Fibroblast of lung (primary cell): ENCODE data around the gene TPO. TPM values are rescaled to one million over a fixed set of nuclear protein-coding genes. Genes with fewer than 3 reads are reported as not detected.

ENCODE experiments used
- DNase-seq, 2 donors: peaks; one replicate each; pipeline versions ENCODE4 v3.0.0 to v3.0.0-alpha.2; 2010; ENCODE audit warnings: low read depth in 2 of 2
- H2AFZ ChIP-seq: 2 replicates; pipeline ENCODE4 v1.5.1; 2012; ENCODE audit warnings: low read length, control low read depth, inconsistent platforms
- H3K27ac ChIP-seq: 2 replicates; pipeline ENCODE4 v1.5.1; 2011; ENCODE audit warnings: low read length, control low read depth; ENCODE audit not compliant: insufficient read depth
- H3K27me3 ChIP-seq: 2 replicates; pipeline ENCODE4 v1.5.1; 2011; ENCODE audit warnings: mild to moderate bottlenecking, low read length; ENCODE audit not compliant: control insufficient read depth, insufficient read depth
- H3K36me3 ChIP-seq: 2 replicates; pipeline ENCODE4 v1.5.1; 2011; ENCODE audit warnings: low read length; ENCODE audit not compliant: control insufficient read depth, insufficient read depth
- H3K4me1 ChIP-seq: 2 replicates; pipeline ENCODE4 v1.5.1; 2011; ENCODE audit warnings: low read length; ENCODE audit not compliant: control insufficient read depth, insufficient read depth; ENCODE audit errors: extremely low read depth
- H3K4me2 ChIP-seq: 2 replicates; pipeline ENCODE4 v1.5.1; 2011; ENCODE audit warnings: low read length, control low read depth; ENCODE audit not compliant: insufficient read depth; ENCODE audit errors: extremely low read depth
- H3K4me3 ChIP-seq, 4 experiments: fragments of 200-600 bp in 1 of 4; sonication (generic) in 1 of 4; replicated peaks in 1 of 4; 2 replicates each; pipeline ENCODE4 v1.5.1; 2011 to 2016; ENCODE audit warnings: low read length in 4 of 4, low read depth in 3 of 4, mild to moderate bottlenecking in 3 of 4, control low read depth in 2 of 4, inconsistent platforms in 1 of 4, mixed read lengths in 1 of 4; ENCODE audit not compliant: insufficient read depth in 1 of 4; ENCODE audit errors: control extremely low read depth in 1 of 4
- H3K79me2 ChIP-seq: 2 replicates; pipeline ENCODE4 v1.5.1; 2012; ENCODE audit warnings: mild to moderate bottlenecking, low read length, inconsistent platforms; ENCODE audit not compliant: control insufficient read depth, insufficient read depth
- H3K9ac ChIP-seq: 2 replicates; pipeline ENCODE4 v1.5.1; 2011; ENCODE audit warnings: mild to moderate bottlenecking, low read length, control low read depth; ENCODE audit not compliant: insufficient read depth
- H3K9me3 ChIP-seq: 2 replicates; pipeline ENCODE4 v1.5.1; 2012; ENCODE audit warnings: low read depth, low read length; ENCODE audit not compliant: control insufficient read depth, insufficient read depth
- H4K20me1 ChIP-seq: 2 replicates; pipeline ENCODE4 v1.5.1; 2011; ENCODE audit warnings: low read length; ENCODE audit not compliant: control insufficient read depth, insufficient read depth; ENCODE audit errors: extremely low read depth
- EZH2 ChIP-seq: IDR thresholded peaks from 2 replicates; pipeline ENCODE4 v1.5.1; 2012; ENCODE audit warnings: low read length, control low read depth, mild to moderate bottlenecking; ENCODE audit errors: missing control alignments
- polyA plus RNA-seq, 2 donors: library from polyadenylated mRNA; depleted of rRNA in 1 of 2; stranded (reverse) in 1 of 2; unstranded in 1 of 2; fragments of >200 nt; gene quantifications; 2 replicates each; pipeline ENCODE4 v1.2.1, GENCODE V29; 2011 to 2012; ENCODE audit warnings: missing spikeins in 1 of 2
- total RNA-seq: library from RNA; depleted of rRNA; stranded (reverse); fragments of >200 nt; gene quantifications from 2 replicates; pipeline ENCODE4 v1.2.1, GENCODE V29; 2014
- TF ChIP-seq, protein P1 (sequence below), 2 donors: IDR thresholded peaks in 1 of 2; conservative IDR thresholded peaks in 1 of 2; 1 replicate in 1 of 2; 2 replicates in 1 of 2; pipeline ENCODE4 v1.5.1; 2011 to 2012; ENCODE audit warnings: low read length in 2 of 2, control low read depth in 1 of 2, inconsistent platforms in 1 of 2, low read depth in 1 of 2, mild to moderate bottlenecking in 1 of 2

Gene TPO
- total and polyA plus RNA-seq, 2 donors (not counting 1 experiment from before 2014, with no cell fraction given) = not detected

DNA sequence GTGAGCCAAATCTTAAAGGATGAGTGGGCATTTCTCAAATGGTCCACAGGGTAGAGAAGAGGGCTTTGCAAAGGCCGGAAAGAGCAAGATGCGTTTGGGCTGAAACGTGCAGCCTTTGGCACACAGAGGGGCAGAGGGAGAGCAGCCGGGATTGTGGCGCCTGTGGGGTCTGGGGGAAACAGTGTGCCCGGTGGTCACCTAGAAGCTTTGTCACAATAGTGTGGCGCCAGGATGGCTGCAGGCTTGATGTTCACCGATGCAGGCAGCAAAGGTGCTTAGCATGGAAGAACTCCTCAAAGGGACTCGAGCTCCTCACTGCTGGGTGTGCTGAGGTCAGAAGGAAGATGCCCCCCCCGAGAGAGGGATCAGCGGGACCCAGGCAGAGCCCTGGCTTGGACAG is 23.8 kb downstream of the TPO start:
- H4K20me1 ChIP-seq = no peaks in the 10 kb centered on the region
- no peak overlapping the region for H3K27ac ChIP-seq
- H2AFZ ChIP-seq = no peak overlapping the region
- TF ChIP-seq, protein P1, sequence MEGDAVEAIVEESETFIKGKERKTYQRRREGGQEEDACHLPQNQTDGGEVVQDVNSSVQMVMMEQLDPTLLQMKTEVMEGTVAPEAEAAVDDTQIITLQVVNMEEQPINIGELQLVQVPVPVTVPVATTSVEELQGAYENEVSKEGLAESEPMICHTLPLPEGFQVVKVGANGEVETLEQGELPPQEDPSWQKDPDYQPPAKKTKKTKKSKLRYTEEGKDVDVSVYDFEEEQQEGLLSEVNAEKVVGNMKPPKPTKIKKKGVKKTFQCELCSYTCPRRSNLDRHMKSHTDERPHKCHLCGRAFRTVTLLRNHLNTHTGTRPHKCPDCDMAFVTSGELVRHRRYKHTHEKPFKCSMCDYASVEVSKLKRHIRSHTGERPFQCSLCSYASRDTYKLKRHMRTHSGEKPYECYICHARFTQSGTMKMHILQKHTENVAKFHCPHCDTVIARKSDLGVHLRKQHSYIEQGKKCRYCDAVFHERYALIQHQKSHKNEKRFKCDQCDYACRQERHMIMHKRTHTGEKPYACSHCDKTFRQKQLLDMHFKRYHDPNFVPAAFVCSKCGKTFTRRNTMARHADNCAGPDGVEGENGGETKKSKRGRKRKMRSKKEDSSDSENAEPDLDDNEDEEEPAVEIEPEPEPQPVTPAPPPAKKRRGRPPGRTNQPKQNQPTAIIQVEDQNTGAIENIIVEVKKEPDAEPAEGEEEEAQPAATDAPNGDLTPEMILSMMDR (conservative IDR thresholded peaks at IDR 0.05 in 1 of 2, IDR thresholded peaks at IDR 0.05 in 1 of 2; ENCODE audit: low read depth in 1 of 2, low read length in 2 of 2) = no peak
- TF ChIP-seq EZH2 = no peak
- no peaks in the 10 kb centered on the region for H3K79me2 ChIP-seq
- H3K4me1 ChIP-seq = no peaks in the 10 kb centered on the region
- DNase-seq = no peak
- H3K4me3 ChIP-seq = no peak overlapping the region
- H3K9ac ChIP-seq = no peak overlapping the region
- no peak overlapping the region for H3K4me2 ChIP-seq
- H3K9me3 ChIP-seq = no peaks in the 10 kb centered on the region
- no peaks in the 10 kb centered on the region for H3K27me3 ChIP-seq
- H3K36me3 ChIP-seq = no peaks in the 10 kb centered on the region

DNA sequence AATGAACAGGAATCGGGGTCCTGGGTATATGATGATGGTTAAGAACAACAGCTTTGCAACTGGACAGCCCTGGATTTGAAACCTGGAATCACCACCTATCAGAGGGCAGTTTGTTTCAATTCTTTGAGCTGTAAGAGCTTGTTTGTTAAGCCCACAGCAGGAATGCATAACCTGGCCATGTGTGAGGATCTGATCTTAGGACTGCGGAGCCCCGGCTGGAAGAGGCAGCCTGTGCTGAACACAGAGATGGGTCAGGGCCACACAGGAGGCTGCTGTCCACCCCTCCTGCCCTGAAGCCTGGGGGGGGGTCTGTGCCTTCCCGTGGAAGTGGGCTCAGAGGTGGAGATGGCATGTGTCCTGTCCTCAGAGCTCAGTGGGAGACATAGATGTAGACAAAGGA is 24.3 kb downstream of the TPO start:
- no peak overlapping the region for H3K9ac ChIP-seq
- no peaks in the 10 kb centered on the region for H3K4me1 ChIP-seq
- no peak for DNase-seq
- H3K79me2 ChIP-seq = no peaks in the 10 kb centered on the region
- no peaks in the 10 kb centered on the region for H3K9me3 ChIP-seq
- H3K4me3 ChIP-seq = no peak overlapping the region
- TF ChIP-seq EZH2 = no peak
- TF ChIP-seq, protein P1 (conservative IDR thresholded peaks at IDR 0.05 in 1 of 2, IDR thresholded peaks at IDR 0.05 in 1 of 2; ENCODE audit: low read depth in 1 of 2, low read length in 2 of 2) = no peak
- no peaks in the 10 kb centered on the region for H3K27me3 ChIP-seq
- no peak overlapping the region for H3K4me2 ChIP-seq
- H2AFZ ChIP-seq = no peak overlapping the region
- H3K36me3 ChIP-seq = no peaks in the 10 kb centered on the region
- no peak overlapping the region for H3K27ac ChIP-seq
- H4K20me1 ChIP-seq = no peaks in the 10 kb centered on the region

DNA sequence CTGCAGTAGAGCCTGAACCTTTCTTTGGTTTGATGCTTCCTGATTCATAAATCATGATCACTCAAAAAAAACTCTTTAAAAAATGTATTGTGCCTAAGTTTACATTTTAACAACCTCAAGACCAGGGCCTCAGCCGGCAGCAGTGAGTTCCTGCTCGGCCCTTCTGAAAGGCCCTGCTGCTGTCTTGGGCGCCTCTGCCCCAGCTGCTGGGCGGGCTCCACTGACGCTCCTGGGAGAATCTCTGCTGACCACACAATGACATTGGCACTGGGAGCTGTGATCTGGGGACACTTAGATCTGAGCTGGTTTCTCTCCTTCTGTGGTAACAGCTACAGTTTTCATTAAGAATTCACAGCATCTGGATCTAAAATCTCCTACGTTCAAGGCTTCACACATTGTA is 25.7 kb downstream of the TPO start:
- DNase-seq = no peak
- no peaks in the 10 kb centered on the region for H3K36me3 ChIP-seq
- H3K9me3 ChIP-seq = no peaks in the 10 kb centered on the region
- no peaks in the 10 kb centered on the region for H4K20me1 ChIP-seq
- H2AFZ ChIP-seq = no peak overlapping the region
- no peaks in the 10 kb centered on the region for H3K79me2 ChIP-seq
- no peaks in the 10 kb centered on the region for H3K27me3 ChIP-seq
- no peak overlapping the region for H3K4me3 ChIP-seq
- H3K9ac ChIP-seq = no peak overlapping the region
- no peaks in the 10 kb centered on the region for H3K4me1 ChIP-seq
- TF ChIP-seq, protein P1 (conservative IDR thresholded peaks at IDR 0.05 in 1 of 2, IDR thresholded peaks at IDR 0.05 in 1 of 2; ENCODE audit: low read depth in 1 of 2, low read length in 2 of 2) = no peak
- no peak for TF ChIP-seq EZH2
- H3K27ac ChIP-seq = no peak overlapping the region
- no peak overlapping the region for H3K4me2 ChIP-seq
